HepG2 (cell line): Measurements from ENCODE around the gene HPDL. TPM values are rescaled to one million over a fixed set of nuclear protein-coding genes. Genes with fewer than 3 reads are reported as not detected.
A peak's percentile ranks its signal among the peaks of the same experiment; 100 is the strongest.

ENCODE experiments used
- CERS6 ChIP-seq: sonication (generic); formaldehyde crosslinking; IDR thresholded peaks from 2 replicates; pipeline ENCODE4 v1.5.0; 2020; ENCODE audit warnings: missing genetic modification reagents
- ETV5 ChIP-seq: IDR thresholded peaks from 2 replicates; pipeline ENCODE4 v1.6.1; 2018; ENCODE audit warnings: missing biosample characterization, missing genetic modification reagents, inconsistent platforms, borderline replicate concordance
- FOXK2 ChIP-seq: fragments of 450-650 bp; IDR thresholded peaks from 2 replicates; pipeline ENCODE4 v1.6.1; 2016
- GPBP1L1 ChIP-seq: sonication (generic); formaldehyde crosslinking; IDR thresholded peaks from 2 replicates; pipeline ENCODE4 v1.5.0; 2020; ENCODE audit warnings: mild to moderate bottlenecking, missing genetic modification reagents
- KDM2A ChIP-seq: sonication (generic); formaldehyde crosslinking; IDR thresholded peaks from 2 replicates; pipeline ENCODE4 v1.4.0; 2020; ENCODE audit warnings: low read depth, missing genetic modification reagents, borderline replicate concordance
- KLF12 ChIP-seq: sonication (generic); formaldehyde crosslinking; IDR thresholded peaks from 2 replicates; pipeline ENCODE4 v1.4.0; 2020; ENCODE audit warnings: missing genetic modification reagents, borderline replicate concordance
- KLF9 ChIP-seq: IDR thresholded peaks from 2 replicates; pipeline ENCODE4 v1.6.1; 2016; ENCODE audit warnings: low read depth
- MAFK ChIP-seq, 2 experiments: IDR thresholded peaks in 1 of 2; conservative IDR thresholded peaks in 1 of 2; 2 replicates each; pipeline ENCODE4 v1.6.1; 2011; ENCODE audit warnings: improper control_type of control experiment in 2 of 2, low read length in 2 of 2
- RBFOX2 ChIP-seq: fragments of 200-400 bp; formaldehyde crosslinking; IDR thresholded peaks from 2 replicates; pipeline ENCODE4 v1.6.1; 2017; ENCODE audit warnings: low read depth, mild to moderate bottlenecking, low read length
- SP1 ChIP-seq, 2 experiments: fragments of 450-650 bp in 1 of 2; sonication (generic) in 1 of 2; formaldehyde crosslinking in 1 of 2; IDR thresholded peaks; 2 replicates each; pipeline versions ENCODE4 v1.4.0 to v1.6.1; 2016 to 2020; ENCODE audit warnings: missing genetic modification reagents in 1 of 2
- TARDBP ChIP-seq: sonication (generic); formaldehyde crosslinking; IDR thresholded peaks from 2 replicates; pipeline ENCODE4 v1.8.0; 2022; ENCODE audit warnings: mild to moderate bottlenecking, missing genetic modification reagents
- TBP ChIP-seq: sonication (generic); formaldehyde crosslinking; IDR thresholded peaks from 2 replicates; pipeline ENCODE4 v1.5.0; 2020; ENCODE audit warnings: missing genetic modification reagents
- TBX2 ChIP-seq: sonication (generic); formaldehyde crosslinking; IDR thresholded peaks from 2 replicates; pipeline ENCODE4 v1.5.0; 2020; ENCODE audit warnings: missing genetic modification reagents, mild to moderate bottlenecking, borderline replicate concordance
- ZBTB40 ChIP-seq, 2 experiments: fragments of 450-650 bp in 1 of 2; sonication (generic) in 1 of 2; formaldehyde crosslinking in 1 of 2; IDR thresholded peaks; 2 replicates each; pipeline versions ENCODE4 v1.6.1 to v1.8.0; 2016 to 2022; ENCODE audit warnings: antibody characterized with exemption in 1 of 2, mild to moderate bottlenecking in 1 of 2, missing genetic modification reagents in 1 of 2
- ZFP62 ChIP-seq: sonication (generic); formaldehyde crosslinking; IDR thresholded peaks from 2 replicates; pipeline ENCODE4 v1.4.0; 2020; ENCODE audit warnings: missing genetic modification reagents
- ZNF331 ChIP-seq: sonication (generic); formaldehyde crosslinking; IDR thresholded peaks from 2 replicates; pipeline ENCODE4 v1.4.0; 2020; ENCODE audit warnings: missing genetic modification reagents
- ZNF431 ChIP-seq: sonication (generic); formaldehyde crosslinking; IDR thresholded peaks from 2 replicates; pipeline ENCODE4 v1.9.0; 2022; ENCODE audit warnings: missing genetic modification reagents, low read depth, mild to moderate bottlenecking, borderline replicate concordance
- ZNF44 ChIP-seq: sonication (generic); formaldehyde crosslinking; IDR thresholded peaks from 2 replicates; pipeline ENCODE4 v1.5.1; 2020; ENCODE audit warnings: mild to moderate bottlenecking, missing genetic modification reagents
- ZNF615 ChIP-seq: sonication (generic); formaldehyde crosslinking; IDR thresholded peaks from 2 replicates; pipeline ENCODE4 v1.5.0; 2020; ENCODE audit warnings: mild to moderate bottlenecking, missing genetic modification reagents, borderline replicate concordance
- ZNF776 ChIP-seq: sonication (generic); formaldehyde crosslinking; IDR thresholded peaks from 2 replicates; pipeline ENCODE4 v1.4.0; 2020; ENCODE audit warnings: mild to moderate bottlenecking, missing genetic modification reagents
- polyA plus RNA-seq, 8 experiments: library from polyadenylated mRNA; depleted of rRNA in 3 of 8; stranded (reverse) in 7 of 8; unstranded in 1 of 8; fragments of >200 nt; fragmentation: Illumina TruSeq in 4 of 8; extraction: Trizol in 4 of 8; gene quantifications; 2 replicates each; pipeline versions ENCODE4 v1.2.1 to v1.2.3, GENCODE V29; 2011 to 2016; ENCODE audit warnings: low read depth in 4 of 8, missing spikeins in 1 of 8, mixed read lengths in 1 of 8; ENCODE audit not compliant: insufficient read depth in 1 of 8
- total RNA-seq, 5 experiments: library from RNA; depleted of rRNA; stranded (reverse); fragments of >200 nt; fragmentation: Illumina TruSeq; extraction: Trizol; gene quantifications; 2 replicates each; pipeline ENCODE4 v1.2.3, GENCODE V29; 2016; ENCODE audit warnings: low read depth in 1 of 5

The HPDL gene
- total and polyA plus RNA-seq, 2 of the 13 experiments (the other 11 are each of a cell fraction or from before 2014, with no cell fraction given) = not detected

GRCh38 chr1:45335855-45336324, 9.2 kb downstream of the HPDL start (continued):
- TF ChIP-seq GPBP1L1 (CRISPR knock-in tag) (no peak), KDM2A (CRISPR knock-in tag) (no peak), ZBTB40 (IDR thresholded peaks at IDR 0.05) (no peak), ZBTB40 (CRISPR knock-in tag; IDR thresholded peaks at IDR 0.05) (no peak; the same call in 1 of the 2 replicates), ZNF431 (CRISPR knock-in tag) (no peak), TBP (CRISPR knock-in tag) (no peak), ZNF44 (CRISPR knock-in tag) (no peak), CERS6 (CRISPR knock-in tag) (no peak), ETV5 (CRISPR knock-in tag) (no peak), ZNF331 (CRISPR knock-in tag) (no peak), KLF12 (no peak), ZNF615 (no peak), MAFK (conservative IDR thresholded peaks at IDR 0.05 in 1 of 2, IDR thresholded peaks at IDR 0.05 in 1 of 2; ENCODE audit: low read length in 2 of 2) (no peak), TBX2 (peak; percentile 60; the same call in 1 of the 2 replicates), TARDBP (CRISPR knock-in tag) (peak; percentile 36; the same call in 1 of the 2 replicates), ZFP62 (CRISPR knock-in tag) (no peak), KLF9 (CRISPR knock-in tag) (no peak), FOXK2 (0 out of 2 replicates have a peak, but pooled peaks have one; percentile 26), RBFOX2 (no peak), ZNF776 (CRISPR knock-in tag) (no peak), SP1 (IDR thresholded peaks at IDR 0.05) (no peak), SP1 (CRISPR knock-in tag; IDR thresholded peaks at IDR 0.05) (no peak)
